ENCODE measurements around the gene ACR. TPM values are rescaled to one million over a fixed set of nuclear protein-coding genes. Genes with fewer than 3 reads are reported as not detected.

The ACR gene
- total and polyA plus RNA-seq, 2 of the 8 experiments (the other 6 are each of a cell fraction or from before 2014, with no cell fraction given): 0.56 TPM; not detected in 1

DNA sequence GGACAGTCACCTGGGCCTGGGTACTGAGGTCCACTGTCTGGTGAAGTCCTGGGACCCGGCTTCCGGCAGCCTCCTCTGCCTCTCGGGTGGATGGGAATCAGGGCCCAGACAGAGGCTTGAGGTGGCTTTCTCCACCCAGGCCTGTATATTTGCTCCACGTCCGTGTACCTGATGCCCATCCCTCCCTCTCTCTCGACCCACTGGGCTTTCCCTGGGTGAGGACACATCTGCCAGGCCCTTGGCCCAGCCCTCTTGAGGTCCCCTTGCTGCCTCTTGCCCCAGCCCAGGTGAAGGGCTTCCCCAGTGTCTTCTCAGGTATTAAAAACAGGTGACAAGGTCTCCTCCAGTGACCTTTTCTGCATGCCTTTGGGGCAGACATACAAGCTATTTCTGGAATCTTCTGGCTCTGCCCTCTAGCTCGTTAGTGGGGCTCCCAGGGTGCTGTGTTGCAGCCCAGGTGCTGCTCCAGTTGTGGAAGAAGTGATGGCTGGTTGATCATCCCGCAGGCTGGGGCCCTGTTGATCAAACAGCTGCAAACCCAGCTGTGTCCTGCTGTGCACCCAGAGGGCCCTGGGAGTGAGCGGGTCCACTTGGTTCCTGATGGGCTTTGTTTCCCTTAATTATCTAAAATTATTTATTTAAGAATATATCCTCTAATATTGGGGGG lies 25.5 kb upstream of the ACR start:
- Histone ChIP-seq H3K79me1 (ENCODE audit: low read depth, low read length) (no peaks in the 10 kb centered on the region), H3K56ac (replicated peaks; ENCODE audit: insufficient read length, low read depth, low read length) (no peak overlapping the region)
- DNase-seq (ENCODE audit: low read depth in 1 of 2, low spot score in 2 of 2): no peak

More for the DNA sequence above, 25.5 kb upstream of the ACR start:
- no peaks in the 10 kb centered on the region for H3K23me2 ChIP-seq (ENCODE audit: low read depth, low read length)
- H3K27ac ChIP-seq (ENCODE audit: low read depth, low read length): no peak overlapping the region
- no peak overlapping the region for H3K9ac ChIP-seq (replicated peaks in 1 of 4; ENCODE audit: extremely low read depth in 1 of 4, low read depth in 3 of 4, low read length in 3 of 4)
- H3K18ac ChIP-seq (ENCODE audit: extremely low read depth, low read length): no peak overlapping the region
- H4K5ac ChIP-seq (ENCODE audit: insufficient read length, low read depth, low read length): no peak overlapping the region
- ChIA-PET CTCF (ENCODE audit: partially characterized antibody) (interaction anchor here (0.6 to 3.4 kb wide), 4 partner anchors 8 to 20 kb away, joined by 3 to 12 read pairs (median 5); no protein-coding TSS in a partner anchor), POLR2A (ENCODE audit: partially characterized antibody) (no interaction called here)
- no peak overlapping the region for H2BK15ac ChIP-seq (ENCODE audit: low read length)
- no peak for FAIRE-seq
- no peaks in the 10 kb centered on the region for H3K36me3 ChIP-seq (ENCODE audit: control insufficient read depth in 2 of 4, insufficient read depth in 4 of 4, low read length in 3 of 4)
- H2BK12ac ChIP-seq (ENCODE audit: low read depth, low read length): no peak overlapping the region
- H2BK20ac ChIP-seq (ENCODE audit: low read length): no peak overlapping the region
- H2BK5ac ChIP-seq (ENCODE audit: low read depth, low read length): no peak overlapping the region
- no peak overlapping the region for H2AFZ ChIP-seq (ENCODE audit: low read length)
- no peak overlapping the region for H4K8ac ChIP-seq (ENCODE audit: extremely low read depth, insufficient read depth, low read length)
- H3K4me1 ChIP-seq (replicated peaks in 1 of 4; ENCODE audit: control insufficient read depth in 3 of 4, insufficient read depth in 4 of 4, low read length in 3 of 4): no peaks in the 10 kb centered on the region
- TF ChIP-seq SUZ12 (IDR thresholded peaks at IDR 0.05; ENCODE audit: low read length): no peak
- TF ChIP-seq MAX (IDR thresholded peaks at IDR 0.05): no peak
- TF ChIP-seq TBP (IDR thresholded peaks at IDR 0.05; ENCODE audit: low read depth, low read length): no peak
- TF ChIP-seq, protein P1, sequence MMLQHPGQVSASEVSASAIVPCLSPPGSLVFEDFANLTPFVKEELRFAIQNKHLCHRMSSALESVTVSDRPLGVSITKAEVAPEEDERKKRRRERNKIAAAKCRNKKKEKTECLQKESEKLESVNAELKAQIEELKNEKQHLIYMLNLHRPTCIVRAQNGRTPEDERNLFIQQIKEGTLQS (IDR thresholded peaks at IDR 0.05; ENCODE audit: insufficient read depth, low read depth, low read length): no peak
- no peak for TF ChIP-seq SIX5 (IDR thresholded peaks at IDR 0.05; ENCODE audit: low read depth, low read length)
- TF ChIP-seq RNF2 (IDR thresholded peaks at IDR 0.05; ENCODE audit: borderline replicate concordance, low read depth, low read length, missing control alignments, poor library complexity, severe bottlenecking): no peak
- no peak for TF ChIP-seq JUN (IDR thresholded peaks at IDR 0.05; ENCODE audit: low read depth, low read length)
- no peak for TF ChIP-seq EZH2 (IDR thresholded peaks at IDR 0.05; ENCODE audit: low read depth, low read length, severe bottlenecking)
- no peak for TF ChIP-seq SAP30 (IDR thresholded peaks at IDR 0.05; ENCODE audit: insufficient read depth, insufficient replicate concordance, low read length)
- TF ChIP-seq SP2 (IDR thresholded peaks at IDR 0.05; ENCODE audit: low read length): no peak
- no peak for TF ChIP-seq BRCA1 (IDR thresholded peaks at IDR 0.05; ENCODE audit: low read depth, low read length)
- H4K91ac ChIP-seq (replicated peaks; ENCODE audit: insufficient read length, low read length): no peak overlapping the region
- H2BK120ac ChIP-seq (replicated peaks; ENCODE audit: low read depth, low read length): no peak overlapping the region
- H2AK5ac ChIP-seq (ENCODE audit: low read depth, low read length): no peak overlapping the region
- no peaks in the 10 kb centered on the region; a peak in 2 of 7 replicates for H3K27me3 ChIP-seq (replicated peaks in 1 of 4; ENCODE audit: control insufficient read depth in 3 of 4, extremely low read depth in 1 of 4, insufficient read depth in 3 of 4, low read length in 3 of 4)
- H3K4me2 ChIP-seq (ENCODE audit: insufficient read depth in 1 of 2, low read depth in 2 of 2, low read length in 2 of 2): no peak overlapping the region
- H3K4ac ChIP-seq (replicated peaks; ENCODE audit: insufficient read length, low read depth, low read length): no peak overlapping the region
- no peak overlapping the region for H3K4me3 ChIP-seq (ENCODE audit: extremely low read depth in 1 of 4, insufficient read depth in 2 of 4, low read depth in 3 of 4, low read length in 4 of 4)
- no peak overlapping the region for H3K14ac ChIP-seq (ENCODE audit: insufficient read length)
- 78% methylated on average over 9 of the region's 9 CpGs; no CpG with 5 or more reads in 1 of the 2 experiments for WGBS, 2 experiments (ENCODE audit: extremely low coverage in 1 of 2, insufficient coverage in 1 of 2, insufficient read length in 1 of 2, insufficient replicate concordance in 2 of 2, low coverage in 1 of 2, low lambda C conversion rate in 2 of 2, missing lambda C conversion rate in 1 of 2)
- H3K79me2 ChIP-seq (ENCODE audit: control insufficient read depth in 1 of 2, insufficient read depth in 2 of 2, low read length in 2 of 2): no peaks in the 10 kb centered on the region
- peaks cover 4 to 17% of the 10 kb centered on the region in 2 experiments for H4K20me1 ChIP-seq (replicated peaks in 1 of 2; ENCODE audit: control insufficient read depth in 1 of 2, insufficient read depth in 2 of 2, low read length in 2 of 2)
- no peaks in the 10 kb centered on the region for H3K9me3 ChIP-seq (ENCODE audit: insufficient read depth in 2 of 2, low read depth in 1 of 2, low read length in 1 of 2)
- H3K23ac ChIP-seq (ENCODE audit: insufficient read length): no peak overlapping the region

Data from H1 (cell line).